HL-60 (cell line): ENCODE data around the gene SMG6.

ENCODE experiments used
- DNase-seq, 2 experiments: peaks; one replicate each; pipeline ENCODE4 v3.0.0-alpha.2; 2010 to 2020; ENCODE audit warnings: low read depth in 1 of 2, low spot score in 1 of 2
- H3K27ac ChIP-seq: fragments of 250-450 bp; sonication (Bioruptor Pico); replicated peaks from 2 replicates; pipeline ENCODE4 v1.5.1; 2020; ENCODE audit warnings: mild to moderate bottlenecking, moderate library complexity
- H3K27me3 ChIP-seq: fragments of 250-450 bp; sonication (Bioruptor Pico); 2 replicates; pipeline ENCODE4 v1.5.1; 2021; ENCODE audit warnings: mild to moderate bottlenecking, moderate library complexity; ENCODE audit not compliant: insufficient read depth, poor library complexity, severe bottlenecking
- H3K4me3 ChIP-seq: replicated peaks from 2 replicates; pipeline ENCODE4 v1.5.1; 2011; ENCODE audit warnings: mild to moderate bottlenecking, control low read depth, low read length; ENCODE audit not compliant: insufficient read depth
- CTCF ChIP-seq: IDR thresholded peaks from one replicate; pipeline ENCODE4 v1.5.1; 2011; ENCODE audit warnings: low read length, control low read depth, inconsistent platforms; ENCODE audit not compliant: insufficient read depth
- GABPA ChIP-seq: IDR thresholded peaks from 2 replicates; pipeline ENCODE4 v1.6.1; 2012; ENCODE audit warnings: low read depth
- POLR2AphosphoS5 ChIP-seq: IDR thresholded peaks from 2 replicates; pipeline ENCODE4 v1.6.1; 2012; ENCODE audit warnings: low read depth
- SPI1 ChIP-seq: IDR thresholded peaks from 2 replicates; pipeline ENCODE4 v1.6.1; 2012; ENCODE audit warnings: low read depth, mild to moderate bottlenecking, borderline replicate concordance
- TF ChIP-seq, protein P1 (sequence below): IDR thresholded peaks from 2 replicates; pipeline ENCODE4 v1.6.1; 2012; ENCODE audit warnings: low read depth; ENCODE audit not compliant: insufficient replicate concordance

Gene SMG6

GRCh38 chr17:2124391-2124790 is 179.2 kb downstream of the SMG6 start:
- Histone ChIP-seq H3K27ac (no peak overlapping the region; the same call in 1 of the 2 replicates), H3K4me3 (no peak overlapping the region), H3K27me3 (no peaks in the 10 kb centered on the region)
- no peak for DNase-seq
- no peak for TF ChIP-seq GABPA
- no peak for TF ChIP-seq POLR2AphosphoS5
- no peak for TF ChIP-seq CTCF
- TF ChIP-seq, protein P1, sequence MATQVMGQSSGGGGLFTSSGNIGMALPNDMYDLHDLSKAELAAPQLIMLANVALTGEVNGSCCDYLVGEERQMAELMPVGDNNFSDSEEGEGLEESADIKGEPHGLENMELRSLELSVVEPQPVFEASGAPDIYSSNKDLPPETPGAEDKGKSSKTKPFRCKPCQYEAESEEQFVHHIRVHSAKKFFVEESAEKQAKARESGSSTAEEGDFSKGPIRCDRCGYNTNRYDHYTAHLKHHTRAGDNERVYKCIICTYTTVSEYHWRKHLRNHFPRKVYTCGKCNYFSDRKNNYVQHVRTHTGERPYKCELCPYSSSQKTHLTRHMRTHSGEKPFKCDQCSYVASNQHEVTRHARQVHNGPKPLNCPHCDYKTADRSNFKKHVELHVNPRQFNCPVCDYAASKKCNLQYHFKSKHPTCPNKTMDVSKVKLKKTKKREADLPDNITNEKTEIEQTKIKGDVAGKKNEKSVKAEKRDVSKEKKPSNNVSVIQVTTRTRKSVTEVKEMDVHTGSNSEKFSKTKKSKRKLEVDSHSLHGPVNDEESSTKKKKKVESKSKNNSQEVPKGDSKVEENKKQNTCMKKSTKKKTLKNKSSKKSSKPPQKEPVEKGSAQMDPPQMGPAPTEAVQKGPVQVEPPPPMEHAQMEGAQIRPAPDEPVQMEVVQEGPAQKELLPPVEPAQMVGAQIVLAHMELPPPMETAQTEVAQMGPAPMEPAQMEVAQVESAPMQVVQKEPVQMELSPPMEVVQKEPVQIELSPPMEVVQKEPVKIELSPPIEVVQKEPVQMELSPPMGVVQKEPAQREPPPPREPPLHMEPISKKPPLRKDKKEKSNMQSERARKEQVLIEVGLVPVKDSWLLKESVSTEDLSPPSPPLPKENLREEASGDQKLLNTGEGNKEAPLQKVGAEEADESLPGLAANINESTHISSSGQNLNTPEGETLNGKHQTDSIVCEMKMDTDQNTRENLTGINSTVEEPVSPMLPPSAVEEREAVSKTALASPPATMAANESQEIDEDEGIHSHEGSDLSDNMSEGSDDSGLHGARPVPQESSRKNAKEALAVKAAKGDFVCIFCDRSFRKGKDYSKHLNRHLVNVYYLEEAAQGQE, result no peak
- no peak for TF ChIP-seq SPI1

GRCh38 chr17:2123375-2124251 is 180.0 kb downstream of the SMG6 start:
- DNase-seq, result peak; percentile 15 to 59
- Histone ChIP-seq H3K27me3 (no peaks in the 10 kb centered on the region), H3K27ac (peak overlapping the region; percentile 50), H3K4me3 (no peak overlapping the region)
- no peak for TF ChIP-seq SPI1
- TF ChIP-seq POLR2AphosphoS5, result no peak
- no peak for TF ChIP-seq CTCF
- no peak for TF ChIP-seq GABPA
- TF ChIP-seq, protein P1, result no peak

DNA sequence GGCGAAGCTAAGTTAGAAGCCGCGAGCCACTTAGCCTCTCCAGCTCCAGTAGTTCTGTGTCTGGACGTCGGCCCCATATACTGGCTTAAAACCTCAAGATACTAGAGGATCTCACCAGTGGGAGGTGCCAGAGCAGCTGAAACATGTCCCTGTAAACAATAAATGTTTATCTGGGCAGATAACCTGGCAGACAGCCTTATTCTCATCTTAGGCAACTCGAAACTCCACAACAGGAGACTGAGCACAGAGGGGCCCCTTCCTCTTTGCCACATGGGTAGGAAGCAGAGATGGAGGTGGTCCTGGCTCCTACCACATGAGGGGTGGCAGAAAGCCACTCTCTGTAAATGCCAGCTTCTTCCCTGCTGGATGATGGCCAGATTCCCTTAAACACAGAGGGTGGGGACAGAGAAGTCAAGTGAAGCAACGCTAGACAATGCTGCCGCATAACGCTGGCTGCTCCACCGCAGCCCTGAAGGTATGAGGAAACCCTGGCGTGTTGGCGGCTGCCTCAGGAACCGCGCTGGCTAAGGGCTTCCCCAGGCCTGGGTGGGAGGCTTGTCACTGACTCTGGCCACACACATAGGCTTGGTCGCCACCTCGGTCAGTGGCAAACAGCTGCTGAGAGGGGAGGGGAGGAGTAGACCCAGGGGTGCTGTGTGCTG is 180.8 kb downstream of the SMG6 start:
- Histone ChIP-seq H3K4me3 (no peak overlapping the region), H3K27ac (peak overlapping the region; percentile 50), H3K27me3 (no peaks in the 10 kb centered on the region)
- TF ChIP-seq SPI1 (0 out of 2 replicates have a peak, but pooled peaks have one; percentile 24), CTCF (no peak), POLR2AphosphoS5 (0 out of 2 replicates have a peak, but pooled peaks have one; percentile 24)
- peak; percentile 66 to 71 for DNase-seq
